H1 (cell line): ENCODE data around the gene CHMP5. TPM values are rescaled to one million over a fixed set of nuclear protein-coding genes. Genes with fewer than 3 reads are reported as not detected.

Experiments
- CTCF ChIA-PET: fragments of 300-600 bp; sonication (Branson Sonifier 250); formaldehyde crosslinking; loops from one replicate; lab custom pipeline; 2021; ENCODE audit not compliant: partially characterized antibody; lab: Charles Lee
- POLR2A ChIA-PET: fragments of 300-600 bp; sonication (Branson Sonifier 250); formaldehyde crosslinking; loops from one replicate; lab custom pipeline; 2021; ENCODE audit warnings: inconsistent platforms; ENCODE audit not compliant: partially characterized antibody; lab: Charles Lee
- DNase-seq, 2 experiments: peaks; one replicate each; pipeline versions ENCODE4 v3.0.0 to v3.0.0-alpha.2; 2010 to 2022; ENCODE audit warnings: low spot score in 2 of 2, low read depth in 1 of 2, mixed read lengths in 1 of 2
- FAIRE-seq: peaks from 2 replicates; lab custom pipeline; 2011; peaks lifted over from hg19 to GRCh38; lab: Jason Lieb, UNC
- H2AFZ ChIP-seq: 2 replicates; pipeline ENCODE4 v1.8.1; 2012; ENCODE audit warnings: low read length, inconsistent platforms
- H2AK5ac ChIP-seq: 2 replicates; pipeline ENCODE4 v1.6.1; 2013; ENCODE audit warnings: low read depth, low read length
- H2BK120ac ChIP-seq: replicated peaks from 2 replicates; pipeline ENCODE3; 2013; ENCODE audit warnings: low read depth, low read length, inconsistent platforms
- H2BK12ac ChIP-seq: 2 replicates; pipeline ENCODE4 v1.6.1; 2013; ENCODE audit warnings: low read depth, low read length
- H2BK15ac ChIP-seq: 2 replicates; pipeline ENCODE4 v1.6.1; 2013; ENCODE audit warnings: low read length
- H2BK20ac ChIP-seq: 2 replicates; pipeline ENCODE4 v1.6.1; 2013; ENCODE audit warnings: low read length
- H2BK5ac ChIP-seq: 2 replicates; pipeline ENCODE4 v1.6.1; 2013; ENCODE audit warnings: low read depth, low read length
- H3K14ac ChIP-seq: 2 replicates; pipeline ENCODE4 v1.6.1; 2013; ENCODE audit warnings: inconsistent platforms; ENCODE audit not compliant: insufficient read length
- H3K18ac ChIP-seq: 2 replicates; pipeline ENCODE4 v1.6.1; 2013; ENCODE audit warnings: low read length; ENCODE audit errors: extremely low read depth
- H3K23ac ChIP-seq: 2 replicates; pipeline ENCODE4 v1.6.1; 2013; ENCODE audit warnings: inconsistent platforms; ENCODE audit not compliant: insufficient read length
- H3K23me2 ChIP-seq: 2 replicates; pipeline ENCODE4 v1.6.1; 2013; ENCODE audit warnings: low read depth, low read length
- H3K27ac ChIP-seq: 2 replicates; pipeline ENCODE4 v1.6.1; 2011; ENCODE audit warnings: low read depth, low read length, inconsistent platforms
- H3K27me3 ChIP-seq, 4 experiments: replicated peaks in 1 of 4; 1 replicate in 1 of 4; 2 replicates in 3 of 4; pipeline versions ENCODE4 v1.6.1 to v1.8.1; 2011 to 2013; ENCODE audit warnings: low read length in 3 of 4, mild to moderate bottlenecking in 3 of 4, inconsistent platforms in 2 of 4, mixed read lengths in 2 of 4, moderate library complexity in 1 of 4; ENCODE audit not compliant: control insufficient read depth in 3 of 4, insufficient read depth in 3 of 4; ENCODE audit errors: extremely low read depth in 1 of 4
- H3K36me3 ChIP-seq, 4 experiments: 2 replicates each; pipeline versions ENCODE4 v1.6.1 to v1.8.1; 2011 to 2013; ENCODE audit warnings: mild to moderate bottlenecking in 4 of 4, low read length in 3 of 4, moderate library complexity in 2 of 4, control low read depth in 1 of 4, inconsistent platforms in 1 of 4; ENCODE audit not compliant: insufficient read depth in 4 of 4, control insufficient read depth in 2 of 4
- H3K4ac ChIP-seq: replicated peaks from 2 replicates; pipeline ENCODE3; 2013; ENCODE audit warnings: low read length, low read depth, mixed read lengths, inconsistent platforms; ENCODE audit not compliant: insufficient read length
- H3K4me1 ChIP-seq, 4 experiments: replicated peaks in 1 of 4; 1 replicate in 1 of 4; 2 replicates in 3 of 4; pipeline versions ENCODE4 v1.6.1 to v1.8.1; 2011 to 2013; ENCODE audit warnings: low read length in 3 of 4, inconsistent platforms in 2 of 4, mixed read lengths in 1 of 4; ENCODE audit not compliant: insufficient read depth in 4 of 4, control insufficient read depth in 3 of 4
- H3K4me2 ChIP-seq, 2 experiments: 2 replicates each; pipeline versions ENCODE4 v1.6.1 to v1.8.1; 2011 to 2013; ENCODE audit warnings: low read depth in 2 of 2, low read length in 2 of 2, control low read depth in 1 of 2, inconsistent platforms in 1 of 2, mild to moderate bottlenecking in 1 of 2; ENCODE audit not compliant: insufficient read depth in 1 of 2
- H3K4me3 ChIP-seq, 4 experiments: fragments of 200-600, 300-600 bp in 1 of 4; sonication (generic), shearing (Covaris generic), sonication (Bioruptor Twin) in 1 of 4; 2 replicates each; pipeline versions ENCODE4 v1.5.1 to v1.8.1; 2011 to 2016; ENCODE audit warnings: low read length in 4 of 4, low read depth in 3 of 4, control low read depth in 2 of 4, inconsistent platforms in 2 of 4, mild to moderate bottlenecking in 2 of 4, mixed read lengths in 1 of 4, moderate library complexity in 1 of 4; ENCODE audit not compliant: insufficient read depth in 2 of 4; ENCODE audit errors: extremely low read depth in 1 of 4
- H3K56ac ChIP-seq: replicated peaks from 2 replicates; pipeline ENCODE3; 2013; ENCODE audit warnings: low read depth, mild to moderate bottlenecking, mixed read lengths, low read length, inconsistent platforms; ENCODE audit not compliant: insufficient read length
- H3K79me1 ChIP-seq: 2 replicates; pipeline ENCODE4 v1.6.1; 2013; ENCODE audit warnings: low read depth, low read length, control low read depth
- H3K79me2 ChIP-seq, 2 experiments: 2 replicates each; pipeline versions ENCODE4 v1.6.1 to v1.8.1; 2012 to 2013; ENCODE audit warnings: low read length in 2 of 2, mild to moderate bottlenecking in 2 of 2, inconsistent platforms in 1 of 2; ENCODE audit not compliant: insufficient read depth in 2 of 2, control insufficient read depth in 1 of 2
- H3K9ac ChIP-seq, 4 experiments: replicated peaks in 1 of 4; 1 replicate in 1 of 4; 2 replicates in 3 of 4; pipeline versions ENCODE4 v1.6.1 to v1.8.1; 2011 to 2013; ENCODE audit warnings: low read depth in 3 of 4, low read length in 3 of 4, control low read depth in 2 of 4, mild to moderate bottlenecking in 2 of 4, moderate library complexity in 2 of 4, inconsistent platforms in 1 of 4; ENCODE audit errors: extremely low read depth in 1 of 4
- H3K9me3 ChIP-seq, 2 experiments: 2 replicates each; pipeline versions ENCODE4 v1.6.1 to v1.8.1; 2012 to 2013; ENCODE audit warnings: mild to moderate bottlenecking in 2 of 2, moderate library complexity in 2 of 2, control low read depth in 1 of 2, inconsistent platforms in 1 of 2, low read depth in 1 of 2, low read length in 1 of 2, mixed read lengths in 1 of 2; ENCODE audit not compliant: insufficient read depth in 2 of 2
- H4K20me1 ChIP-seq, 2 experiments: replicated peaks in 1 of 2; 2 replicates each; pipeline versions ENCODE3 to v1.8.1; 2011 to 2013; ENCODE audit warnings: inconsistent platforms in 2 of 2, low read length in 2 of 2, mild to moderate bottlenecking in 1 of 2; ENCODE audit not compliant: insufficient read depth in 2 of 2, control insufficient read depth in 1 of 2
- H4K5ac ChIP-seq: 2 replicates; pipeline ENCODE4 v1.6.1; 2013; ENCODE audit warnings: low read length, low read depth, mixed read lengths, inconsistent platforms; ENCODE audit not compliant: insufficient read length
- H4K8ac ChIP-seq: 2 replicates; pipeline ENCODE4 v1.8.0; 2013; ENCODE audit warnings: mild to moderate bottlenecking, moderate library complexity, low read length, inconsistent platforms; ENCODE audit not compliant: insufficient read depth; ENCODE audit errors: extremely low read depth
- H4K91ac ChIP-seq: replicated peaks from 2 replicates; pipeline ENCODE3; 2013; ENCODE audit warnings: low read length, mixed read lengths, inconsistent platforms; ENCODE audit not compliant: insufficient read length
- CHD1 ChIP-seq: IDR thresholded peaks from 2 replicates; pipeline ENCODE4 v1.6.1; 2012; ENCODE audit warnings: low read depth, low read length, improper control_type of control experiment
- PHF8 ChIP-seq: fragments of 200-600 bp; sonication (generic); conservative IDR thresholded peaks from 2 replicates; pipeline ENCODE4 v1.7.1; 2012; ENCODE audit warnings: low read depth, mild to moderate bottlenecking, inconsistent platforms, low read length, moderate library complexity
- SAP30 ChIP-seq: fragments of 300-600 bp; sonication (generic); IDR thresholded peaks from 2 replicates; pipeline ENCODE4 v1.7.1; 2012; ENCODE audit warnings: low read length, moderate library complexity, mild to moderate bottlenecking, inconsistent platforms; ENCODE audit not compliant: insufficient read depth, insufficient replicate concordance
- WGBS, 2 experiments: shearing (Covaris generic) in 1 of 2; methylation state at CpG; one replicate each; pipeline versions ENCODE4 v1.1.6 to v1.1.7; 2013 to 2015; ENCODE audit warnings: low lambda C conversion rate in 2 of 2, mixed read lengths in 2 of 2, inconsistent platforms in 1 of 2, low coverage in 1 of 2, missing lambda C conversion rate in 1 of 2; ENCODE audit not compliant: insufficient replicate concordance in 2 of 2, insufficient coverage in 1 of 2, insufficient read length in 1 of 2; ENCODE audit errors: extremely low coverage in 1 of 2, missing lambda C conversion rate in 1 of 2; 5-methylcytosine and 5-hydroxymethylcytosine counted together
- polyA plus RNA-seq, 7 experiments: library from polyadenylated mRNA; depleted of rRNA in 3 of 7; stranded (reverse) in 5 of 7; unstranded in 2 of 7; fragments of >200 nt in 5 of 7; fragments of 200-250 nt in 2 of 7; gene quantifications; 1 replicate in 5 of 7; 2 replicates in 1 of 7; 4 replicates in 1 of 7; pipeline versions ENCODE4 v1.2.1 to v1.2.3, GENCODE V29; 2011 to 2013; ENCODE audit warnings: missing spikeins in 2 of 7, mixed read lengths in 2 of 7
- total RNA-seq: library from RNA; stranded (reverse); fragmentation: NEBNext Ultra II Directional; extraction: Animal tissue kit (Norgen Biotek cat#: 25700); gene quantifications from 2 replicates; pipeline ENCODE4 v1.2.1, GENCODE V29; 2021

CHMP5 gene
- total and polyA plus RNA-seq, 2 of the 8 experiments (the other 6 are each of a cell fraction or from before 2014, with no cell fraction given): 25.0 to 47.3 TPM

DNA sequence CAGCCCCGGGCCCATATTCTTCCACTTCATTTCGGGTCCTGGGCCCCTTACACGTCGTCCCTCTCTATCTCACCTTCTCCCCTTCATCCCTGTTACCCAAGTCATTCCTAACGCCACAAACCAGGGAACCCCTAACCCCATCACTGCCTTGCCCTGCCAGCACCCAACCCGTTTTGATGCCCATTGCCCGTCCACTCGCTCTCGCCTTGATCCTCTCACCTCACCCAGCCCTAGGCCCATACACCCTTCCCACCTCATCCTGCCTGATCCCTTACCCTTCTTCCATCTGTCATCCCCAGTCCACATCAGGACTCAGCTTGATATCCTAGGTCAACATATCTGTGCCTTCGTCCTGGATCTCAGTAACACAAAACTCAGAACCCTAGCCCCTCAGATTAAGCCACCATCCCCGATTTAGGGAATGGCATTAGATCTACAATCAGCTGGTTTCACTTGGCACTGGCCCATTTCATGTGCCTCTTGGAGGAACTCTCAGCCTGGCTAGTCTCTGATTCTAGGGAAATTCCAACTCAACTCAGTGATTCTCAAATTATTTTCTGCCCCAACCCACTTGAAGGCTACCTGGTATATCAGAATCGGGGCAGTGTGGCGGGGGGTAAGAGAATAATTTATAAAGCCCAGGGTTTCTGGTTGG, 489 bp downstream of the CHMP5 start:
- H3K27ac ChIP-seq: no peak overlapping the region

More for the DNA sequence above, 489 bp downstream of the CHMP5 start:
- Histone ChIP-seq H3K79me2 (peaks cover 10 to 31% of the 10 kb centered on the region in 2 experiments), H3K23me2 (peaks cover 13% of the 10 kb centered on the region), H3K56ac (no peak overlapping the region), H3K9ac (peak overlapping the region; percentile 44 to 91 (median 58)), H2BK20ac (no peak overlapping the region), H2BK120ac (no peak overlapping the region), H2BK15ac (no peak overlapping the region), H3K18ac (no peak overlapping the region), H3K9me3 (no peaks in the 10 kb centered on the region), H2AK5ac (peak overlapping the region; percentile 99; the same call in 1 of the 2 replicates), H4K91ac (no peak overlapping the region), H2AFZ (no peak overlapping the region), H2BK12ac (no peak overlapping the region), H3K36me3 (peaks cover 9 to 39% (median 20%) of the 10 kb centered on the region in 4 experiments), H2BK5ac (peak overlapping the region; percentile 82), H3K27me3 (no peaks in the 10 kb centered on the region), H4K8ac (no peak overlapping the region), H3K4me1 (peaks cover 0 to 2% (median 2%) of the 10 kb centered on the region in 4 experiments; a peak in 2 of 7 replicates), H3K4me2 (peak overlapping the region; percentile 91 to 99), H3K4ac (no peak overlapping the region), H3K4me3 (peak overlapping the region; percentile 68 to 94 (median 88)), H3K79me1 (0 out of 2 replicates have a peak, but pooled peaks cover 4% of the 10 kb centered on the region), H3K14ac (no peak overlapping the region), H4K5ac (no peak overlapping the region), H3K23ac (no peak overlapping the region), H4K20me1 (no peaks in the 10 kb centered on the region)
- DNase-seq (no peak), FAIRE-seq (no peak)
- ChIA-PET CTCF (interaction anchor here (0.6 to 1.5 kb wide), 3 partner anchors 20 to 277 kb away, joined by 3 read pairs; no protein-coding TSS in a partner anchor), POLR2A (interaction anchor here (0.6 to 3.8 kb wide), 2 partner anchors 24 to 25 kb away, joined by 3 to 29 read pairs; partner anchors contain the start of genes NFX1 and SPINK4)
- TF ChIP-seq CHD1: no peak
- no peak for TF ChIP-seq PHF8
- peak; percentile 26 for TF ChIP-seq SAP30
- WGBS, 2 experiments: 36% methylated on average over 13 of the region's 13 CpGs; no CpG with 5 or more reads in 1 of the 2 experiments
